Memory B cell (primary cell): ENCODE data around the gene PLCH2.

ENCODE experiments used
- ATAC-seq: fragments of 150-1000 bp; cut with Tn5 transposase; 2 replicates; pipeline ENCODE4 v1.10.0; 2021; ENCODE audit warnings: low read depth, mild to moderate bottlenecking, moderate library complexity
- DNase-seq, 2 donors: peaks; one replicate each; pipeline ENCODE4 v3.0.0; 2022; ENCODE audit warnings: low spot score in 2 of 2
- H3K27ac Mint-ChIP-seq: one replicate; pipeline ENCODE4 v1.8.0; 2022; ENCODE audit warnings: mild to moderate bottlenecking, moderate library complexity, mixed read lengths
- H3K27me3 Mint-ChIP-seq: one replicate; pipeline ENCODE4 v1.8.0; 2022; ENCODE audit warnings: mixed read lengths
- H3K36me3 Mint-ChIP-seq: one replicate; pipeline ENCODE4 v1.8.0; 2022; ENCODE audit warnings: mild to moderate bottlenecking, mixed read lengths
- H3K4me1 Mint-ChIP-seq: one replicate; pipeline ENCODE4 v1.8.0; 2022; ENCODE audit warnings: mixed read lengths
- H3K4me3 Mint-ChIP-seq: one replicate; pipeline ENCODE4 v1.8.0; 2022; ENCODE audit warnings: mild to moderate bottlenecking, moderate library complexity, mixed read lengths
- H3K9me3 Mint-ChIP-seq: one replicate; pipeline ENCODE4 v1.8.0; 2022; ENCODE audit warnings: mixed read lengths

Gene PLCH2

GRCh38 chr1:2539312-2539907 is 63.3 kb downstream of the PLCH2 start:
- H3K27me3 Mint-ChIP-seq: peaks cover 6% of the 10 kb centered on the region

GRCh38 chr1:2540816-2541492 is 64.9 kb downstream of the PLCH2 start:
- Mint-ChIP-seq H3K4me1 (peaks cover 3% of the 10 kb centered on the region), H3K36me3 (no peaks in the 10 kb centered on the region), H3K27me3 (peaks cover 6% of the 10 kb centered on the region), H3K27ac (no peak overlapping the region), H3K9me3 (no peaks in the 10 kb centered on the region), H3K4me3 (no peak overlapping the region)
- no peak for DNase-seq
- no peak for ATAC-seq

More at GRCh38 chr1:2539312-2539907, 63.3 kb downstream of the PLCH2 start:
- no peak overlapping the region for H3K27ac Mint-ChIP-seq
- no peak for DNase-seq
- H3K4me3 Mint-ChIP-seq: no peak overlapping the region
- H3K36me3 Mint-ChIP-seq: no peaks in the 10 kb centered on the region
- no peaks in the 10 kb centered on the region for H3K9me3 Mint-ChIP-seq
- ATAC-seq: peak; percentile 67
- H3K4me1 Mint-ChIP-seq: peaks cover 3% of the 10 kb centered on the region

DNA sequence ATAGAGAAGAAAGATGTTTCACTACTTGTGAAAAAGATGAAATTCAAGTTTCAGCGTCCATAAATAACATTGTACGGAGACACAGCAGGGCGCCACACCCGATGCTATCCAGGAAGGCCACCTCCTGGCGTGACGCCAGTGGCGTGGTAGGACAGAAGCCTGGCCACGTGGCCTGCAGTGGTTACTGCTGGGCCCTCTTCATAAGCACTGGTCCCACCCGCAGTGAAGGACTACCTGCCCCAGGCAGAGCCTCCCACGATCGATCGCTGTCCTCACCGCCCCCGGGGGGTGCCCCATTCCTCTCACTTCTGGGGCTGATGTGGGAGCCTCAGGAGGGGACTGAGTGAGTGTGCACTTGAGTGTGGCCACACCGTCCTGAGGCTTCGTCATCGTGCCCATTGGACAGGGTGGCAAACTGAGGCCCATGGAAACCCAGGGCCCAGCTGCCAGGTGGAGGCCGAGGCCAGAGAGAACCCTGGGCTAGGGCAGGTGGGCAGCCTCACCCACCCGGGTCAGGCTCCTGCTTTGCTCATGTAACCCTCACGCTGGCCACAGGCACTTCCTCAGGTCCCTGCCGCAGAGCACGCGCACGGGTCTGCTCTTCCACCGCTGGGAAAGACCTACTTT is 65.6 kb downstream of the PLCH2 start:
- H3K27ac Mint-ChIP-seq: no peak overlapping the region
- DNase-seq: no peak
- H3K27me3 Mint-ChIP-seq: peaks cover 3% of the 10 kb centered on the region
- no peak overlapping the region for H3K4me3 Mint-ChIP-seq
- peaks cover under 1% of the 10 kb centered on the region for H3K4me1 Mint-ChIP-seq
- no peaks in the 10 kb centered on the region for H3K9me3 Mint-ChIP-seq
- no peak for ATAC-seq
- no peaks in the 10 kb centered on the region for H3K36me3 Mint-ChIP-seq

- peaks cover 3% of the 10 kb centered on the region for H3K27me3 Mint-ChIP-seq
- peaks cover 3% of the 10 kb centered on the region for H3K4me1 Mint-ChIP-seq
- no peak overlapping the region for H3K4me3 Mint-ChIP-seq
- no peaks in the 10 kb centered on the region for H3K36me3 Mint-ChIP-seq
- ATAC-seq (no peak), DNase-seq (no peak)
- H3K9me3 Mint-ChIP-seq: no peaks in the 10 kb centered on the region
- H3K27ac Mint-ChIP-seq: no peak overlapping the region
These were observed 66.3 kb downstream of the PLCH2 start for GRCh38 chr1:2542246-2542915.

DNA sequence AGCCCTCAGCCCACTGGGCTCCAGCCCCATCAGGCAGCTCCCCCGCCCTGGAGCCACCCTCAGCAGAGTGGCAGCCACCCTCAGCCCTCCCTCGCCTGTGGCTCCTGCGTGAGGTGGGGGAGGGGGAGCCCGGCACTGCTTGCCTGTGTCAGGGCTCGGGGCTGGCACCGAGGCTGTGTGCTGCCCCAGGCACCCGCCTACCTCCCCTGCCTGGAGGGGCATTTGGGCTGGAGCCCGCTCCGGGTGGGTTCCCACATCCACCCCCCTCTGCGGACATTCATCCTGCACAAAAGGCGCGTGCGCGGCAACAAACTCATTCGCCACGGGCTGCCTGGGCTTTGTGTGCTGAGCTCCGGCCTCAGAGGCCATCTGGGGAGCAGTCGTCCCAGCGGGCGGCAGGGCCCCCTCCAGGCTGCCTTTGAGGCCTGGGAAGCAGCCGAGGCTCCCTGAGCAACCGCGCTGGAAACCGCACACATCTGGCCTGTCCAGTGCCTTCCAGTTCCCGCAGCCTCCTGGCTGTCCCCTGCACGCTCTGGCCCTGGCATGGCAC is 67.5 kb downstream of the PLCH2 start:
- H3K4me3 Mint-ChIP-seq: no peak overlapping the region
- no peak for DNase-seq
- H3K9me3 Mint-ChIP-seq: no peaks in the 10 kb centered on the region
- H3K36me3 Mint-ChIP-seq: no peaks in the 10 kb centered on the region
- peaks cover 3% of the 10 kb centered on the region for H3K4me1 Mint-ChIP-seq
- no peak overlapping the region for H3K27ac Mint-ChIP-seq
- H3K27me3 Mint-ChIP-seq: peaks cover 3% of the 10 kb centered on the region
- ATAC-seq: no peak

DNA sequence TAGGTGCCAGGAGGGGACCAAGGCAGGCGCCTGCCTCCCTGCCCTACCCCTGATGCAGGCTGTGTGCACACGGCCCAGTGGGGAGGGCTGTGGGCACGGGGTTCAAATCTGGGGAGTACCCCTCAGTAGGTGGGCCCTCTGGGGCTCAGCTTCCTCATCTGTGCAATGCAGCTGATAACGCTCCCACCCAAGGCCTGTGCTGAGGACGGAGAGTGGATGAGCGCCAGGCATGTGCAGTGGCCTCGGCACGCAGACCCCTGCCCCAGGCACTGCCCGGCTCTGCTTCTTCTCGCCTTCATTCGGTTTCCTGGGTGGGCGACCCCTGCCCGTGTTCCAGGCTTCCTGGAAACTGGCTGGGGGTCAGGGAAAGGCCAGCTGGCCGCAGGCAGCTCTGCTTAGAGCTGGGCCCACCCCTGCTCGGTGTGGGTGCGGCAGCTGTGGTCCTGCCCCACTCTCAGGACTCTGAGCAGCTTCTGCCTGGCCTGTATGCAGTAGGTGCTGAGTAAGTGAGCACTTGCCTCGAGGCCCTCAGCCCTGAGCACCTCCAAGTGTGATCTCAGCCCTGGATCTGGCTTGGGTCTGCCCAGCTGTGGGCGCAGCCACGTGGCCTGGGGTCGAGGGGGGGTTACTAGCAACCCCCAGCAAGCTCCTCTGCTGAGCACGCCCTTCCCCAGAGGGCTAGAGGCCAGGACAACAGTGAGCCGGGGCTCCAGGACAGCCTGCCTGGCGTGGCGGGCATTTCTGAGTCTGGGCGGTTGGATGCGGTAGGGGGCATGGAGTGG is 68.2 kb downstream of the PLCH2 start:
- no peak for ATAC-seq
- Mint-ChIP-seq H3K27me3 (peaks cover 3% of the 10 kb centered on the region), H3K4me3 (no peak overlapping the region), H3K27ac (no peak overlapping the region), H3K9me3 (no peaks in the 10 kb centered on the region), H3K4me1 (peaks cover 6% of the 10 kb centered on the region), H3K36me3 (no peaks in the 10 kb centered on the region)
- no peak for DNase-seq

DNA sequence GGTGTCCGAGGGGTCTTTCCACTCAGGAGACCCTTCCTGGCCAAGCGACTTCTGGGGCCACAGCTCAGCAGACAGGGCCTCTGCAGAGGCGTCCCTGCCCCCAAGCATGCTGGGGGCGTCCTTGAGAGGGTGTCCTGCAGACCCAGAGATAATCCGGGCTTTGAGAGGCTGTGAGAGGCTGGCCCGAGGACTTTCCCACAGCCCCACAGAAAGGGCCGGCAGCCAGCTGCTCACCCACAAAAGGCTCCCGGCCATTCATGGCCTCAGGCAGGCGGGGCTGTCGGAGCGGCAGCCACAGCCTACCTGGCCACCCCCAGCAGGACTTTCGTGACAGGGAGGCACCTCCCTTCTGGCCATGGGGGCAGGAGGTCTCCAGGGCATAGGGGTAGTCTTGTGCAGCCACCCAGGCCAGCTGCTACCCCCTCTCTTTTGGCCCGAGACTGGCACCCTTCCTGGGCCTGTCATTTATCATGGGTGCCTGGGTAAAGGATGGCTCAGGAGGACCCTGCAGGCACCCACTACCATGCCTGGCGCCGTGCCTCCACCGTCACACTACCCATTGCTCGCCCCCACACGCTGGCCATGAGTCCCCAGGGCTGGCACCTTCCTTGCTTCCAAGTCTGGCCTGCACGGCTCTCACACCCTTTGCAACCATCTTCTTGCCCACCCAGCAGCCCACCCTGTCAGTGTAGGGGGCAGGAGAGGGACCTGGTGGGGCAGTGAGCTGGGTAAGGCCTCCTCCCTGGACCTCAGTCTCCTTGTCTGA is 69.0 kb downstream of the PLCH2 start:
- no peak overlapping the region for H3K27ac Mint-ChIP-seq
- DNase-seq (no peak), ATAC-seq (no peak)
- no peak overlapping the region for H3K4me3 Mint-ChIP-seq
- no peaks in the 10 kb centered on the region for H3K36me3 Mint-ChIP-seq
- peaks cover 3% of the 10 kb centered on the region for H3K27me3 Mint-ChIP-seq
- no peaks in the 10 kb centered on the region for H3K9me3 Mint-ChIP-seq
- peaks cover 10% of the 10 kb centered on the region for H3K4me1 Mint-ChIP-seq

GRCh38 chr1:2545754-2546514 is 69.8 kb downstream of the PLCH2 start:
- peaks cover 3% of the 10 kb centered on the region for H3K27me3 Mint-ChIP-seq

GRCh38 chr1:2546515-2547209 is 70.6 kb downstream of the PLCH2 start:
- H3K27ac Mint-ChIP-seq: peak overlapping the region; percentile 93
- no peaks in the 10 kb centered on the region for H3K9me3 Mint-ChIP-seq
- H3K27me3 Mint-ChIP-seq: no peaks in the 10 kb centered on the region
- H3K4me1 Mint-ChIP-seq: peaks cover 14% of the 10 kb centered on the region
- peak overlapping the region; percentile 90 for H3K4me3 Mint-ChIP-seq
- no peaks in the 10 kb centered on the region for H3K36me3 Mint-ChIP-seq
- DNase-seq: peak; percentile 67 to 69
- peak; percentile 31 for ATAC-seq

More at GRCh38 chr1:2545754-2546514, 69.8 kb downstream of the PLCH2 start:
- Mint-ChIP-seq H3K27ac (peak overlapping the region; percentile 93), H3K9me3 (no peaks in the 10 kb centered on the region), H3K36me3 (no peaks in the 10 kb centered on the region), H3K4me1 (peaks cover 14% of the 10 kb centered on the region), H3K4me3 (peak overlapping the region; percentile 90)
- ATAC-seq (peak; percentile 50), DNase-seq (peak; percentile 83 to 89)

DNA sequence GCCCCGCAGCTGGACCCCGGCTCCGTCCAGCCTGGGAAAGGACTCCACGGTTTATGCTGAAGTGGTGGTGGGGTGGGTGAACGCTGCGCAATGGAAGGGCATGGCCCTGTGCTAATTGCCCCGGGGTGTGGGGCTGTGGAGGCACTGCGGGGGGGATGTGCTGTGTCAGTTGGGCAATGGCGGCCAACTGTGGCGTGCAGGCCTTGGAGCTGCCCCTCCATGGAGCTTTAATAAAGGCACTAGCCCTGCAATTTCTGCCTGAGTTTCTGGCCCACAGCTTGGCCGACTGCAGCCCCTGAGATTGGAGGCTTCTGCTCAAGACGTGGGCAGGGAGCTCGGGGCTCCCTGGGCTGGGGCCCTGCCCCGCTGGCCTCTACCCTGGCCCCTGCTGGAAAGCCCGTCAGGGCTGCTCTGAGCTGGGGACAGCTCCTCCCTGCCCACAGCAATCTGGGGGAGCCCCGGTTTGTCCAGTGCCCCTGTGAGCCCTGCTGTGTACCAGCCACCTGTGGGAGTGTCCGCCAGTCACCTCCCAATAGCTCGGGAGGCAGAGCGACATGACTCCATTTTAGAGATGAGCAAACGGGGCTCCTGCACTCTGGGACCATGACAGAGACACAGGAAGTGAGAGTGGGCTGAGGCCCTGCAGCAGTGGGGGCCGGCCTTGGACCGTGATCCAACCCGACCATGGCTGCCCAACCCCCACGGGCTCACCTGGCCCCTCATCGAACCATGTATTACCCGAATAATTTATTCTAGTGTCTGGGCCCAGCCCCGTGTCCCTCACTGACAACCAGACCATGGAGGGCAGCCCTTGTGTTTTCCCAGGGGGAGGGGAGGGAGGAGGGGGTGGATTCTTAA is 71.3 kb downstream of the PLCH2 start:
- DNase-seq (peak in 1 of 2 donors; percentile 45), ATAC-seq (peak; percentile 3)
- Mint-ChIP-seq H3K27ac (peak overlapping the region; percentile 93), H3K9me3 (no peaks in the 10 kb centered on the region), H3K4me1 (peaks cover 14% of the 10 kb centered on the region), H3K4me3 (peak overlapping the region; percentile 90), H3K27me3 (no peaks in the 10 kb centered on the region), H3K36me3 (no peaks in the 10 kb centered on the region)

DNA sequence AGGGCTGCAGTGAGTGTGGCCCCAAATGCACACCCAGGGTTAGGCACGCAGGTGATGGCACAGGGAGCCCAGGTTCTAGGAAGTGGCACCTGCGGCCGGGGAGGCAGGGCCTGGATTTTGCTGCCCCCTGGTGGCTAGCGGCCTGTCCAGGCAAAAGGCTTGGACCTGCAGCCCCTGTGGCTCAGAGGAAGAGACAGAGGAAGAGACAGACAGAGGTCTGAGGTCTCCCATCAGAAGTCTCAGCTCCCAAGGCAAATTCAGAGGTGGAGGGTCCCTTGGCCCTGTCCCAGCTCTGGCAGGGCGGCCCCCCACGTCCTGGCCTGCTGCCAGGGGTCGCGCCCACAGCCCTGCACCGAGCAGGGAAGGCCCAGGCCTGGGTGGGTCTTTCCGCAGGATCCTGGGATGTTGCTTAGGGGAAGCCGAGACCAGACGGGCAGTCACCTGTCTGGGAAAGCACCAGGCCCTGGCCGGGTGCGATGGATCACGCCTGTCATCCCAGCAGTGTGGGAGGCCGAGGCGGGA is 72.0 kb downstream of the PLCH2 start:
- H3K27ac Mint-ChIP-seq: peak overlapping the region; percentile 93
- H3K4me3 Mint-ChIP-seq: peak overlapping the region; percentile 90
- no peaks in the 10 kb centered on the region for H3K27me3 Mint-ChIP-seq

More for the DNA sequence above, 72.0 kb downstream of the PLCH2 start:
- Mint-ChIP-seq H3K9me3 (no peaks in the 10 kb centered on the region), H3K36me3 (no peaks in the 10 kb centered on the region), H3K4me1 (peaks cover 14% of the 10 kb centered on the region)
- DNase-seq: peak; percentile 84
- peak; percentile 28 for ATAC-seq
